PFSK-1 (cell line): Measurements from ENCODE around the gene THSD4.

ENCODE experiments used
- REST ChIP-seq, 2 experiments: IDR thresholded peaks; 2 replicates each; pipeline versions ENCODE4 v1.6.1 to v1.8.0; 2011 to 2012; ENCODE audit warnings: low read depth in 2 of 2, low read length in 2 of 2, control low read depth in 1 of 2, inconsistent platforms in 1 of 2, mild to moderate bottlenecking in 1 of 2, moderate library complexity in 1 of 2; ENCODE audit not compliant: insufficient read depth in 1 of 2
- TAF1 ChIP-seq: IDR thresholded peaks from 2 replicates; pipeline ENCODE4 v1.6.1; 2012; ENCODE audit warnings: low read length, control low read depth, borderline replicate concordance; ENCODE audit not compliant: insufficient read depth

GRCh38 chr15:71348597-71348996 is 233.3 kb downstream of the THSD4 start:
- TF ChIP-seq TAF1 (no peak), REST (IDR thresholded peaks at IDR 0.05; ENCODE audit: insufficient read depth in 1 of 2, low read depth in 2 of 2, low read length in 2 of 2) (no peak)
